BE2C (cell line): ENCODE measurements around the gene NDOR1.

ENCODE experiments used
- DNase-seq: peaks from one replicate; pipeline ENCODE4 v3.0.0-alpha.2; 2020
- H3K27me3 ChIP-seq: fragments of 250-450 bp; sonication (Bioruptor Pico); 2 replicates; pipeline ENCODE4 v1.5.1; 2020; ENCODE audit warnings: mild to moderate bottlenecking
- H3K36me3 ChIP-seq: fragments of 250-450 bp; sonication (Bioruptor Pico); 2 replicates; pipeline ENCODE4 v1.5.1; 2020; ENCODE audit warnings: mild to moderate bottlenecking
- H3K4me1 ChIP-seq: fragments of 250-450 bp; sonication (Bioruptor Pico); 2 replicates; pipeline ENCODE4 v1.5.1; 2020
- H3K4me3 ChIP-seq: 2 replicates; pipeline ENCODE4 v1.5.1; 2011; ENCODE audit warnings: low read depth, low read length
- H3K9me3 ChIP-seq: fragments of 250-450 bp; sonication (Bioruptor Pico); 2 replicates; pipeline ENCODE4 v1.5.1; 2020
- TF ChIP-seq, protein P1 (sequence below): IDR thresholded peaks from 2 replicates; pipeline ENCODE4 v1.5.1; 2012; ENCODE audit warnings: mild to moderate bottlenecking, low read depth, low read length

Gene NDOR1

DNA sequence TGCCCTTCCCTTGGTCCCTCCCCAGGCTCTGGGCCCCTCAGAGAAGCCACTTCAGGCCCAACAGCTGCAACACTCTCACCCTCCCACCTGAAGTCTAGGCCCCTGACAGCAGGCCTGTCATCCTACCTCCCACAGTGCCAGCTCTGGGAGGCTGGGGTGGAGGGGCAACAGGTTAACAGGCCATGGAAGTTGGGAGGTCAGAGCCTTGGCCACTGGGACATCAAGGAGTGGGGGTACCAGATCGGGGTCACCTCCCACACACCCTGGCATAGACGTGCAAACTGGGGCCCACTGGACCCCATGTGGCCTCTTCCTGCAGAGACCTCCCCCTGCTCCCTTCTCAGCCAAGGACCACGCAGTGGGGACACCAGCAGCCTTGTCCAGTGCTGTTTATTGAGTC is 14.3 kb upstream of the NDOR1 start:
- H3K36me3 ChIP-seq: peaks cover 4% of the 10 kb centered on the region; the same call in 1 of the 2 replicates
- H3K27me3 ChIP-seq: no peaks in the 10 kb centered on the region
- H3K4me3 ChIP-seq: no peak overlapping the region
- DNase-seq: no peak
- H3K4me1 ChIP-seq: peaks cover 4% of the 10 kb centered on the region
- TF ChIP-seq, protein P1, sequence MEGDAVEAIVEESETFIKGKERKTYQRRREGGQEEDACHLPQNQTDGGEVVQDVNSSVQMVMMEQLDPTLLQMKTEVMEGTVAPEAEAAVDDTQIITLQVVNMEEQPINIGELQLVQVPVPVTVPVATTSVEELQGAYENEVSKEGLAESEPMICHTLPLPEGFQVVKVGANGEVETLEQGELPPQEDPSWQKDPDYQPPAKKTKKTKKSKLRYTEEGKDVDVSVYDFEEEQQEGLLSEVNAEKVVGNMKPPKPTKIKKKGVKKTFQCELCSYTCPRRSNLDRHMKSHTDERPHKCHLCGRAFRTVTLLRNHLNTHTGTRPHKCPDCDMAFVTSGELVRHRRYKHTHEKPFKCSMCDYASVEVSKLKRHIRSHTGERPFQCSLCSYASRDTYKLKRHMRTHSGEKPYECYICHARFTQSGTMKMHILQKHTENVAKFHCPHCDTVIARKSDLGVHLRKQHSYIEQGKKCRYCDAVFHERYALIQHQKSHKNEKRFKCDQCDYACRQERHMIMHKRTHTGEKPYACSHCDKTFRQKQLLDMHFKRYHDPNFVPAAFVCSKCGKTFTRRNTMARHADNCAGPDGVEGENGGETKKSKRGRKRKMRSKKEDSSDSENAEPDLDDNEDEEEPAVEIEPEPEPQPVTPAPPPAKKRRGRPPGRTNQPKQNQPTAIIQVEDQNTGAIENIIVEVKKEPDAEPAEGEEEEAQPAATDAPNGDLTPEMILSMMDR: no peak
- H3K9me3 ChIP-seq: no peaks in the 10 kb centered on the region

DNA sequence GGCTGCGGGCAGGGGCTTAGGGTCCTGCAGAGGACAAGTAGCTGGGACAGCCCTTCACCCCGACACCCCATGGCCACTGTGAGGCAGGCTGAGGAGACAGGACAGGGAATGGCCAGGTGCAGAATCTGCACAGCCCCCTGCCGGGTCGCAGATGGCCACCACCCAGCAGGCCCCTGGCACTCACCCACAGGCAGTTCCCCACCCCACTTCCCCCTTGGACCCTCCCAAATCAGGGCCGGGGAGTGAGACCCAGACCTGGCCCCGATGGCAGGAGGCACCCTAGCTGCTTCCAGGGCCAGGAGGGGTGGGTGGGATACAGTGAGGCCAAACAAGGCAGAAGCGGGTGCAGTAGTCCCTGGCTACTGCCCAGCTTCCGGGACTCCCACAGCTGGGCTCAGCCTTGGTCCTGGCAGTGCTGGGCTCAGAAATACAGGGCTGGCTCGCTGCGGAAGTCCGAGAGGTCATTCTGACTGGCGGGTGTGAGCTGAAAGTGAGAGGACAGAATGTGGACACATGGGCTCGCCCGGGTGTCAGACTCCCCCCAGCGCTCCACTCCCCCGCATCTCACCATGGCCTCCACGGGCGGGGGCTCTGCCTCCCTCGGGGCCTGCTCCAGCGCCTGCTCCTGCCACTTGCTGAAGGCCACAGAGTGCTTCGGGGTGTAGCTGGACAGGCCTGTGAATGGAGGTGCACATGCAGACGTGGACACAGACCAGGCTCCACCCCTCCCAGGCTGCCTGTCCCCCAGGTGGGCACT is 13.6 kb upstream of the NDOR1 start:
- no peaks in the 10 kb centered on the region for H3K9me3 ChIP-seq
- no peak overlapping the region for H3K4me3 ChIP-seq
- no peak for DNase-seq
- TF ChIP-seq, protein P1: no peak
- H3K36me3 ChIP-seq: peaks cover 4% of the 10 kb centered on the region; the same call in 1 of the 2 replicates
- peaks cover 4% of the 10 kb centered on the region for H3K4me1 ChIP-seq
- H3K27me3 ChIP-seq: no peaks in the 10 kb centered on the region

DNA sequence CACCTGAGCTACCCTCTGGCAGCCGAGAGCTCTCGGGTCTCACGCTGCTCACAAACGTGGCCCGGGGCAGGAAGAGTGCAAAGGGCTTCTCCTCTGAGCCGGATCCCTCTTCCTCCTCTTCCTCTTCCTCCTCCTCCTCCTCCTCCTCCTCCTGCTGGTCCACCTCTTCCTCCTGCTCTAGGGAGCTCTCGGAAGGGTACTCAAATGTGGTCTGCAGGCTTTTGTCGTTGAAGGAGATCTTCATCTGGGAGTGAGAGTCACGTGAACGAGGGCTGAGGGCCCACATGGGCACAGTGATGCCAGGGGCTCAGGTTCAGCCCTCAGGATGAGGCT is 13.1 kb upstream of the NDOR1 start:
- Histone ChIP-seq H3K4me3 (no peak overlapping the region), H3K4me1 (peaks cover 4% of the 10 kb centered on the region), H3K27me3 (no peaks in the 10 kb centered on the region), H3K36me3 (peaks cover 4% of the 10 kb centered on the region; the same call in 1 of the 2 replicates), H3K9me3 (no peaks in the 10 kb centered on the region)
- no peak for DNase-seq
- TF ChIP-seq, protein P1: no peak

GRCh38 chr9:137192859-137193258 is 12.6 kb upstream of the NDOR1 start:
- peaks cover 4% of the 10 kb centered on the region for H3K4me1 ChIP-seq
- no peaks in the 10 kb centered on the region for H3K9me3 ChIP-seq
- TF ChIP-seq, protein P1: no peak
- no peak overlapping the region for H3K4me3 ChIP-seq
- peaks cover 4% of the 10 kb centered on the region; the same call in 1 of the 2 replicates for H3K36me3 ChIP-seq
- DNase-seq: no peak
- no peaks in the 10 kb centered on the region for H3K27me3 ChIP-seq

DNA sequence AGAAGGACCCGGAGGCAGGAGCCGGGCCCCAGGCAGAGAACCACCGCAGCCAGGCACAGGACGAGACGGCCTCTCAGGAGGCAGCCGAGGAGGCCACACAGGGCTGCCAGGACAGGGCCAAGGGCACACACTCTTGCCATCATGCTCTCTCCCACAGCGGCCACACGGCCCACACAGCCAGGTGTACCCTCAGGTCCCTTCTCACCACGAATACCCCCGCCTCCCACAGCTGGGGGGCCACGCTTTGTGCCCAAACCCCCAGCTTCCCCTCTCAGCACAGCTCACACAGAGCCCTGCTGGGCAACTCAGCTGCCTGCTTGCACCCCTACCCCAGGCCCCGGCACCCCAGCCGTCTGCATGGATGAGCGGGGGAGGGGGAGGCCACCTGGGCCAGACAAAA is 11.7 kb upstream of the NDOR1 start:
- no peak for DNase-seq
- no peak overlapping the region for H3K4me3 ChIP-seq
- TF ChIP-seq, protein P1: no peak
- no peaks in the 10 kb centered on the region for H3K9me3 ChIP-seq
- peaks cover 4% of the 10 kb centered on the region; the same call in 1 of the 2 replicates for H3K36me3 ChIP-seq
- peaks cover 4% of the 10 kb centered on the region for H3K4me1 ChIP-seq
- no peaks in the 10 kb centered on the region for H3K27me3 ChIP-seq

GRCh38 chr9:137194388-137194787 is 11.1 kb upstream of the NDOR1 start:
- Histone ChIP-seq H3K27me3 (no peaks in the 10 kb centered on the region), H3K4me3 (no peak overlapping the region), H3K36me3 (peaks cover 4% of the 10 kb centered on the region; the same call in 1 of the 2 replicates), H3K9me3 (no peaks in the 10 kb centered on the region), H3K4me1 (peaks cover 5% of the 10 kb centered on the region)
- TF ChIP-seq, protein P1: no peak
- no peak for DNase-seq
